Fibroblast of the conjunctiva (primary cell): ENCODE measurements around the gene DIAPH2.
A peak's percentile ranks its signal among the peaks of the same experiment; 100 is the strongest.

Experiments used
- DNase-seq: peaks from one replicate; pipeline ENCODE4 v3.0.0-alpha.2; 2010; ENCODE audit warnings: low read depth

The DIAPH2 gene

DNA sequence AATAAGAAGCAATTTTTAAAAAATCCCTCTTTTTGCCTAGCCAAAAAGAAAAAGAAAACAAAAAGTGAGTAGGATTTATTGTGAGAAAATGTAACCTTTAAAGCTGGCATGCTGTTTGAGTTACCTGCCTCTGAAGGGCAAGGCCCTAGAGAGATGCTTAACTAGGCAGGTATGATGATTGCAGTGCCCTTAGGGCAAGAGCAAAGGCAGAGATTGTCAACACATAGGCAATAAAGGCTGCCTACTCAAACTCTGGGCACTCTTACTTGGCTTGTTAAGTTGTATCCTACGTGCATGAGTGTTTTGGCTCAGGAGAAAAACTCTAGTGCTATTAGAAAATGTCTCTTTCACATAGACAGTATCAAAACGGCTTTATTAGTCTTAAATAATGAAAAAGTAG lies 505.0 kb downstream of the DIAPH2 start:
- no peak for DNase-seq

DNA sequence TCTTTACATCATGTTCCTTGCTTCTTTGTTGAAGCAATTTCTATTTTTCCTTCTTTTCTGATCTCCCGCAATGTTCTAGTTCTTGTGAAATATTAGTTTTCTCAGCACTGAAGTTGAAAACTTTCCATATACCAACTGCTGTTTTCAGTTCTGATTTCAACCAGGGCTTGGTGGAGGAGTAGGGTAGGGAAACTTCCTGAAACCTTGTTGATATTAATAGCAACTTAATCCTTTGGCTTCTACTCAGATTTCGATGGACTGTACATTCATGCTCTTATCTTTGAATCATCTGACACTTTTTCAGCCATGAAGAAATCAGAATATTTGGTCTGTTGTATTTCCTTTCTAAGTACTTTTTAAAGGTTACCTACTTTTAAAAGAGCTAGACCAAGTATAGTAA lies 514.9 kb downstream of the DIAPH2 start:
- DNase-seq, result no peak

DNA sequence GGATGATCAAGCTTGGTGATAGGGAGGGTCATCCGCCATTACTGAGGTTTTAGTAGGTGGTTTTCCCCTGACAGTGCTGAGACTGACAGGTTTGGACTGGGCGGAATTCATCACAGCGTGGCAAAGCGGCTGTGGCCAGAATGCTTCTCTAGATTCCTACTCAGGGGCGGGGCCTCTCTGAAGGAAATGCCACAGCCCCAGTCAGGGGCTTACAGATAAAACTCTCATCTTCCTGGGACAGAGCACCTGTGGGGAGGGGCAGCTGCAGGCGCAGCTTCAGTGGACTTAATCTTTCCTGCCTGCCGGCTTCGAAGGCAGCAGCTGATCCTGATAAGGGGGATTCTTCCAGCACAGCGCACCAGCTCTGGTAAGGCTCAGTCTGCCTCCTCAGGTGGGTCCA lies 515.8 kb downstream of the DIAPH2 start:
- no peak for DNase-seq

DNA sequence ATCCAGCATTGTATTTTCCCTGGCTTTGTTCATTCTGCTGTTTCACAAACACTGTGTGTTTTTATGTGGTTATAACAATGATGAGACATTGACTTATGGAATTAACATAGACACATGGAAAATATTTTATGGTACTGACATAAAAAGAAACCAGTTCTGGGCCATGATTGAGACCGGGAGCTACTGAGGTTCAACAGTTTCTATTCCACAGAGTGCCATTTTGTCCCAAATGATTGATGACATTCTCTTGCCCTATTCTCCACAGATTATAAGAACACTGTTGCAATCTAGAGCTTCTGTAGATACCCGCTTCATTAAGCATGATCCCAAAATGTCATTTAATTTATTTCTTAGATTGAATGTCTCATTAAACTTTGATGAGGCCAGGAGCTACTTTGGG lies 525.9 kb downstream of the DIAPH2 start:
- no peak for DNase-seq

DNA sequence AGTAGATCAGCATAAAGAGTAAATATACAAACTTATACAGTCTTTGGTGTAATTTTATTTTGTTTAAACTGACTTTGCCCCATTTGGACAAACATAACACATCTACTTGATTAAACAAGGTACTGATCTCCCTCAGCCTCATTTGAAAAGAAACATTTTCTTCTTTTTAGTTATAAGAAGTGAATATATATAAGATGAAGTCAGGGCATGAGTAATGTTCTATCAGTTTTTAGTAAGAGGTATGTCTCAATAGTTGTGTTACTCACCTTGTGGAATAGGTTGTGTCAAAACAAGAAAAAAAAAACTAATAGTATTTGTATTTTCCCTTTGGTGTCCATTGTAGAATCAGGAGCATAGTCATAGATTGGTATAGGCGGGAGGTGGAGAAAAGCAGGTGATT lies 526.4 kb downstream of the DIAPH2 start:
- no peak for DNase-seq

DNA sequence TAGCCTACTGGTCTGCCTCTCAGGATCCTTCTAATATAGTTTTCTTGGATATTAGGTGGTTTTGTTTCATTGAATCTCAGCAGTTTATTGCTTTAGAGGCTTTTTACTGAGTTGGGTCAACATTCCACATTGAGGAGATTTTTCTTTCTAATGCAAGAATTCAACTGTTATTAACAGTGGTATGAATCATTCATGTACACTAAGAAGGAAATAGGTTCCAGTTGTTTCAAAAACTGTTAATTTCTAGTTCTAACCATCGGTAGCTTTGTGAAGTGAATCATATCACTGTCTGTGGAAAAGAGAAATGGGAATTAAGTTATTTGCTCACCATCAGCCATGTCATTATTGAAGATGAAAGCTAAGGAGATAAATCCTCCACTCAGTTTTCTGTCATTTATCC lies 530.5 kb downstream of the DIAPH2 start:
- no peak for DNase-seq

DNA sequence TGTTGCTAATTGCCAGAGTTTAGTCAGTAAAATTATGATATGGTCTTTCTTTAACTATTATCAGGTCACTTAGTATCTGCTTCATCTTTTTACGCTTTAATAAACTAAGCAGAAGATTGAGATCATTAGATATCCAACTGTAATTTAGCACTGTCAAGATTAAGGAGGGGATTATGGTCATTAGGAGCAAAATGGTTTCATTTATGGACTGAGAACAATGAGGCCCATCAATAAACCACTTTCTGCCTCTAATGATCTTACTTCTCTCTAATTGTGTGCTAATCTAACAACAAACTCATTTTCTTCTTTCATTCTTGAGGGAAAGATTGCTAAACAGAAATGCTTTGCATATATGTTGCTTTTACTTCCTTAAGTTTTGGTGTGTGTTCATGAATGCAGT lies 539.5 kb downstream of the DIAPH2 start:
- DNase-seq, result no peak

DNA sequence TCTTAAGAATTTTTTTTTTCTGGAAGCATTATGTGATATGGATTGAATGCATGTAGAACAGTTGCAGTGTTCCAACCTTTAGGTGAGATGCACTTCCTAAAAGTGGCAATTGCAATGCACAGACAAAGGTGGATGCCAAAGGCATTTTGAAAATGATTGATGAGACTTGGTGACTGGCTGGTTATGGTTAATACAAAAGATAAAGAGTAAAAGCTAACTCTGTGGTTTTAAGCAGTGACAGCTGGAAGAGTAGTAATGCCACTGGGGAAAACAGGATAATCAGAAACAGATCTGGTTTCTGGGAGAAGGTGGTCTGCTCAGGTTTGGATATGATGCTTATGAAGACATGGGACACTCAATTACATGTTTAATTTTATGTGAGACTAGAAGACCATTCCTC lies 544.7 kb downstream of the DIAPH2 start:
- no peak for DNase-seq

DNA sequence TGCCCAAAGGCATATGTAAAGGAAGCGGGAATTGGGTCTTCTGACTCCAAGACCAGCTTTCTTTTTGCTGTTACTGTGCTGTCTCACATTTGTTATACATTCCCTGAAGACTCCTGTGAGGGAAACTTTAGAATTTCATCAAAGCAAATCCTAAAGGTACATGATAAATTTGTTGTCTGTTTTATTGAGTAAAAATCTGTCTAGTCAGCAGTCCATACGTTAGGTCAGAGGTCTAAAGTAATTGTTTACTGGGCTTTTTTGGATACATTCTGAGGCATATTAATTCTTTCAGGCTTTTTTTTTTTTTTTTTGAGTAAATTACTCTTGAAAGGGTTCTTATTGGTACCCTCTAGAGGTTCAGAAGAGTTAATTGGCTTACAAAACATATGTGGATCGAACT lies 546.3 kb downstream of the DIAPH2 start:
- no peak for DNase-seq

DNA sequence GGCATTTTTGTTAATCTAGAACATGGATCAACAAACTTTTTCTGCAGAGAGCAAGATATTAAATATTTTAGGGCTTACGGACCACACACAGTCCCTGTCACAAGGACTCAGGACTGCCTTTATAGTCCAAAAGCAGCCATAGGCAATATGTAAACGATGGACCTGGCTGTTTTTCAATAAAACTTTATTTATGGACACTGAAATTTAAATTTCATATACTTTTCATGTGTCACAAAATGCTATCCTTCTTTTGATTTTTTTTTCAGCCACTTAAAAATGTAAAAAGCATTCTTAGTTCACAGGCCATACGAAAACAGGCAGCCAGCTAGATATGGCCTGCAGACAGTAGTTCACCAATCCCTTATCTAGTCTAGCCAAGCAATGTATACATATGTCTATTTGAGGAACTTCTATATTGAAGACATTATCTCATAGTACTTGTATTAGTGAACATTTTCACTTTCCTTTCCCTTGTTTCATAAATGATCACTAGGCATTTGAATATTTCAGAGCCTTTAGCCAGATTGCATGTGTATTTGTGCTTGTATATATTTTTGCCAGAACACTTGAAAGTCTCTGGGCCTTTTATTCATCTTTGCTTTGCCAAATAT lies 549.9 kb downstream of the DIAPH2 start:
- DNase-seq, result no peak

DNA sequence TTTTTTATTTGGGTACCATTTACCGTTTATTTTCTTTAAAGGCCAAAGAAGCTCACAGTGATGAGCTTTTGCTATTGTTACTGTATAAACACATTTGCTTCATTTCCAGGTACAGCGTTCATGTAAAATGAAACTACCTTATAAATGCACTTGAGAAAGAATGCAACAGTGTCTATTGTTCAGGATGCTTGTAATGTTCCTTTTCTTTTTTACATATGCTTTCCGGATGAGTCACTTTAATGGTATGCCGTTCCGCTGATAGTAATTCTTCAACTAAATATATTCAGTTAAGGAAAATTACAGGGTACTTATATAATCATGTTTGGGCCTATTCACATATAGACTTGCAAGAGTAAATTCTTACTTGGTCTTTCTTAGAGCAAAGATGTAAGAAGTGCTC lies 554.0 kb downstream of the DIAPH2 start:
- no peak for DNase-seq

DNA sequence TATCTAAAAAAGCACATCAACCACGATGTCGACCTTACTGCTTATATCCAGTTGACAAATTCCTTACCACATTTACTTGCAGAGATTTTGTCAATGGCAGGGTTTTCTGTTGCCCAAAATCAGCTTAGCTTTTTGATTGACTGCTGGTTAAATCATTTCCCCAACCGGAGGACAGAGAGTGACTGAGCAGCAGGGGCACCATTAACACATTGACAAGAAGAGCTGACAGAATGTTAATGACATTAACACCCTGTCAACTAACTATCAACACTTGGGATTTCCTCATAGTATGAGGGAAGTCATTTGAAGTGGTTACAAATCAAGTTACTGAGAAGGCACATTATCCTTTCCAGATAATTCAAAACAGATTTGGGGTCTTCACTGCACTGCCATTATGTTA lies 567.5 kb downstream of the DIAPH2 start:
- DNase-seq, result no peak

DNA sequence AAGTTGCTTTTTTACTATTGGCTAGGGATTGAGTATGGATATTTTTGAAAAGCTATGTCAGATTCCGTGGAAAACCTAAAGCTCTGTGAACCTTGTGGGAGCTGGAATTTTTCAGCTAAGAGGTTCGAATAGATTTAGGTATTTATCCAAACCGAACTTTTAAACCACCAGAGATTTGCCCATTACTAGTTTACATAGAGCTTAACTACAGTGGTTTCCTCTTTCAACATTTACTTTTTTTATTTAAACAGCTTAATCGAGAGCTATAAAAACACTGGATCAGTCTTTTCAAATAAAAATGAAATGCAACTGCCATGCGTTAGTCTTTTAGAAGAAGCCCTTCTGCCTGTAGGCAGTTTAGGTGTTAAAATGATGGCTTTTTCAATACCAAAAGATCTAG lies 576.0 kb downstream of the DIAPH2 start:
- DNase-seq, result no peak

DNA sequence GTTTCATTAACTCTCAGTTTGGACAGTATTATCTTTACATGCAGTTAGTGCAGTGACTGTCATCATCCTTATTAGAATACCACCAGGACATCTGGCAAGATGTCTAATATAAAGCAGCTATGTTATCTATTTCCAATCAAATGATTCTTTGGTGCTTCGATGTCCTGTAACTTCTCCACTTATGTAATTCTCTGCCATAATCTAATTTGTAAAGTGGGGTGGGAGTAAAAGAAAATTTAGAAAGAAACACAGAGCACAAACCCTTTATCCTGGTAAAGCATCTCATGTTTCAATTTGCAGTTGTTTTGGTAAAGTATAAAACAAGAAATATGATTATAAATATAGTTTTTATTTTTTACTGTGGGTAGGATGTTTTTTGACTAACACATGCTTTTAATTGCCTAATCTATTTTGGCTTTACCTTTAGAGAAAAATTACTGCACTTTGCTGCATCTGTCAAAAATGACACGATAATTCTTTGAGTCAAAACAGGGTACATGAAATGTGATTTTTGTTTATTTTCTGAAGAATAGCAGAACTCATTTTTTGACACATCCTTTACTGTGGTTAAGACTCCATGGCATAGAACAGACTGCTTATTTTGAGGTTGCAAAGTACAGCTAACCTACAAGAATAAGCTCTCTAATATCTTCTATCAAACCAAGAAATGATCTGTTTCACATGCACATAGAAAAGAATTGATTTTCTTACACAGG lies 581.9 kb downstream of the DIAPH2 start:
- no peak for DNase-seq

DNA sequence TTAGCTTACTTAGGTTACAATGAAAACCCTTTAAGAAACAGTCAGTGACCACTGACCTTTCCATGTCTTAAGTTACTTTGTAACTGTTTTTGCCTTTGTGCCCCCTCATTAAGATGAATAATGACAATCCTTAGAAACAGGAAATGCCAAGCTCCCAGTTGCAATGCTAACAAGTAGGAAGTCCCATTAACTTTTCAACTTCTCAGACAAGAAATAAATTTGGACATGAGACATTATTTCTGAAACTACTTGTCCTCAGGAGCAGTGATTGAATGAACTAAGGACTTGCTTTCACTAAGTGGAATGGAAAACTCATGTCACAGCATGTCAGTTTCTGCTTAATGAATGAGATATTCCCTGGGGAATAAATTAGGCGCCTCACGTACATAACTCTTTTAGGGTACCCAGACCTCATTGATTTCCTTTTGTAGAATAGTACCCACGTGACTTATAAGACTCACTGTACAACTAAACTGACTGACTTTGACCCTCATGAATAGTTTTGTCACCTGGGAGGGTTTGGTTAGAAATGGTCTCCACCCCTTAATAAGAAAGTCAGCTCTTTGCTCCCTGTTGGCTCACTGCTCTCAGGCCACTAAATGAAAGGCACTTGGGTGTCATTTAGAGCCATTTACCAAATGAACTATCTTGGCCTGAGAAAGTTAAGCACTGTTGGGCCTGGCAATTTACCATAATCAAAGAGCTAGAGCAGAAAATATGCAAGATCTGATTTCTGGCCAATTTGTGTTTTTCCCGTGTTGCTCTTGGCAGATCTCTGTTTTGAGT lies 582.9 kb downstream of the DIAPH2 start:
- no peak for DNase-seq

DNA sequence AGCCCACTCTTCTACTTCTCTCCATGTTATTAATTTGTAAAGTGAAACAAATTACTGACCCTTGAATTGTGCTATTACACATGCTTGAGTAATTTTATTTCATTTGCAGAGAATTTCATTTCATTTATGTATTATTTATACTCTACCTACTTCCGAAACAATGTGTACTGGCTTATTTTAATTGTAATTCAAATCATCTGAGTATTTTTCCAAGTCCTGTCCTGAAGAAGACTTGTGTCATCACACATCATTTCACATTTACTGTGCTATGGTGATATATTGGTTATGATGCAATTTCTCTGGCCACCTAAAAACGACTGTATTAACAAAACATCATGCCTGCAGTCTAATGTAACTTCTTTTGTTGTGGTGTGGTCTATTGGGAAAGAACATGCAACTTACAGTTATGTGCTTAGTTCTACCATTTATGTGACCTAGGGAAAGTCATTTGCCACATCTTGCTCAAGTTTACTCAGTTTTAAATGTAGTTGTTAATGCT lies 583.6 kb downstream of the DIAPH2 start:
- DNase-seq, result no peak

DNA sequence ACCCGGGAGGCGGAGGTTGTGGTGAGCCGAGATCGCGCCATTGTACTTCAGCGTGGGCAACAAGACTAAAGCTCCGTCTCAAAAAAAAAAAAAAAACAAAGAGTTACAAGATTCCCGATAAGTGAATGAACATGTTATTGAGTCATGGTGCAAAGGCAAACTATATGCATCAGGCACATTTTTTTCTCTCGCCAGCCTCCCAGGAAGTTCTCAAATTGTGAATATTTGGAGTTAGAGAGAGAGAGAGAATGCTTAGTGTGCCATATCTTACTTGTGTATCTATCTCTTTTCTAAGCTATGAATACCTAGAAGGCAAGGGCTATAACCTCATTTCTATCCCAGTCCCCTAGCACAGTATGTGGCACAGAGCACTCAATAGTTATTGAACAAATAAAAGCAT lies 599.9 kb downstream of the DIAPH2 start:
- no peak for DNase-seq

DNA sequence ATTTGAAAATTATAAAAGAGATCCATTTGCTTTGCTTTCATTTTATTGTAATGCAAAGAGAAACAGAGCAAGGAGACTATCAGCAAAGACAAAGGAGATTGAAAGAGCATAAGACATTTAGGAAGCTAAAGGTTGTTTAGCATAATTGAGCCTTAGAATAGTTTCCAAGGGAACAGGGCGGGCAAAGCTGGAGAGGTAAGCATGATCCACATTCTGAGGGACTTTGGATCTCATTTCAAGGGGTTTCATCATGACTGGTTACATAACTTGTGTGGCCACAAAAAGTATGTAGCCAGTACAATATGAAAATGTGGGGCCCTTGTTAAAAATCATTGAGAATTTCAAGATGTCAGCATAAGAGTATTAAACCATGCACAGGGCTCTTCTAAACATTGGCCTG lies 605.6 kb downstream of the DIAPH2 start:
- no peak for DNase-seq

DNA sequence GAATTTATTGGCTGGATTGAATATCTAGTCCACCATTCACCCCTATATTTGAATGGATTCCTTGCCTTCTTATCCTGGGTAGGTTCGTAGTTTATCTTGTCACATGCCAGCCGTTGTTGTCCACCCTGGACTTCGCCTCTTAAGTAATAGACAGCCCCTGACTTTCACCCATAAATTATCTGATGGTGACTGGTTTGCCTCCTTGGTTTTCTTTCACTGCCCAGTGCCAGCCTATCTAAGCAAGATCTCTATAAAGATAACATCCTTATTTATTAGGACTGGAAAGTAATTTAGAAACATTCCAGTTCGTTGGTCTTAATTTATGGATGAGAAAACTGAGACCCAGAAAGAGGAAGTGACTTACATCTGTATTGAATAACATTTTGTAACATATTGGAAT lies 609.4 kb downstream of the DIAPH2 start:
- no peak for DNase-seq

DNA sequence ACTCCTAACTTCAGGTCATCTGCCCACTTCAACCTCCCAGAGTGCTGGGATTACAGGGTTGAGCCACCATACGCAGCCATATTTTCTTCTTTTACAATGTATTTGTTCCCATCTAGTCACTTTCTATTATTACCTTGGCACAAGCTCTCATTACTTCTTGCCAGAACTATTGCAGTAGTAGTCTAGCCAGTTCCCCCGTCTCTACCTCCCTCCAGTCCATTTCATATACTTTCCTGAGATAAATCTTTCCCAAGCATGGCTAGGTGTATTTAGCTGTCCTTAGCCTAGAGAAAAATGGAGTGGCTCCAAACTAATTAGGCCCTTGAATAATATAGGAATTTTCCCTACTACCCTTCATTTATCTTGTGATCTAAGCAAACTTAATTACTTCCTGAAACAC lies 611.3 kb downstream of the DIAPH2 start:
- DNase-seq, result no peak

DNA sequence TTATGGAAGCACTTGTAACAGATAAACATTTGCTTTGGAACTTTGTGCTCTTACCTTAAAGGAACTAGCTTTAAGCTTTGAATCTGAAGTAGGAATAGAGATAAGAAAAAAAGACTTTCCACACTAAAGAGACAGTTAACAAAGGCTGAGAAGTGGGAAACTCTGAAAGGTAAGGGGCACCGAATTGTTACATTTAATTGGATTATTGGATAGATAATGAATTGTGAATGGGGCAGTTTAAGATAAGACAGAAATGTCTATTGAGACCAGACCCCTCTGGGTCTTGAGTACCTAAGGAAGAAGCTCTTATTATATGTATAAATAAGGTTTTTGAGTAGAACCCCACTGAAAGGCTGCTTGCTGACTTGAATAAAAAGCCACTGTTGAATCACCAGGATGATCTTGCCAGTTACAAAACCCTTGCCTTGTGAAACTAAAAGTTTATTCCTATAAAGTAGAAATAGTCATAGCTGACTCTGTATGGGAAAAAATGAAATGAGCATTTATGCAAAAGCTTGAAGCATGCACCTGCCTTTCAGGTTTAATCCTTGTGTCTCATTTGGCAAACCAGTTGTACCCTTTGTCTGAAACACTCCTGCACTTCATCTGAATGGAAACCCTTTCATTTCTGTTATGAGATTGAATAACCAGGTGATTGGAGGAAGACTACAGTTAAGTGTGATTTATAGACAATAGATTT lies 622.3 kb downstream of the DIAPH2 start:
- DNase-seq, result no peak

DNA sequence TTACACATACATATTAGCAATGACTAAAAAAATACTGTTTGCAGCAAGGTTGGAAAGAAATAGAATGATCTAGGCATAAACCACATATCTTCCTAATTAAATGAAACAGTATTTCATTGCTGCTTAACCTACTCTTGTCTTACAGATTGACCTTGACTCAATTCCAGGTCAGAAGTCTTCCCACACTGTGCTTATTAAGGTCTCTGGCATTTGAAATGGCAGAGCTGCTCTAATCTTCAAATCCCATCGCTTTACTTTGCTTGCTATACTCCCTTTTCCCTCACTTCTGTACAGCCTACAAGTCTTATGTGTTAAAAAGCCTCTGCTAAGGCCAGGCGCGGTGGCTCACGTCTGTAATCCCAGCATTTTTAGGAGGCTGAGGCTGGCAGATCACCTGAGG lies 623.5 kb downstream of the DIAPH2 start:
- DNase-seq, result peak; percentile 2
